Measurements from ENCODE around the gene CARD19. TPM values are rescaled to one million over a fixed set of nuclear protein-coding genes. Genes with fewer than 3 reads are reported as not detected.
A peak's percentile ranks its signal among the peaks of the same experiment; 100 is the strongest.

The CARD19 gene
- total and polyA plus RNA-seq, 9 of the 15 experiments (the other 6 are each of a cell fraction or from before 2014, with no cell fraction given): 0.90 to 34.9 (median 14.6) TPM

DNA sequence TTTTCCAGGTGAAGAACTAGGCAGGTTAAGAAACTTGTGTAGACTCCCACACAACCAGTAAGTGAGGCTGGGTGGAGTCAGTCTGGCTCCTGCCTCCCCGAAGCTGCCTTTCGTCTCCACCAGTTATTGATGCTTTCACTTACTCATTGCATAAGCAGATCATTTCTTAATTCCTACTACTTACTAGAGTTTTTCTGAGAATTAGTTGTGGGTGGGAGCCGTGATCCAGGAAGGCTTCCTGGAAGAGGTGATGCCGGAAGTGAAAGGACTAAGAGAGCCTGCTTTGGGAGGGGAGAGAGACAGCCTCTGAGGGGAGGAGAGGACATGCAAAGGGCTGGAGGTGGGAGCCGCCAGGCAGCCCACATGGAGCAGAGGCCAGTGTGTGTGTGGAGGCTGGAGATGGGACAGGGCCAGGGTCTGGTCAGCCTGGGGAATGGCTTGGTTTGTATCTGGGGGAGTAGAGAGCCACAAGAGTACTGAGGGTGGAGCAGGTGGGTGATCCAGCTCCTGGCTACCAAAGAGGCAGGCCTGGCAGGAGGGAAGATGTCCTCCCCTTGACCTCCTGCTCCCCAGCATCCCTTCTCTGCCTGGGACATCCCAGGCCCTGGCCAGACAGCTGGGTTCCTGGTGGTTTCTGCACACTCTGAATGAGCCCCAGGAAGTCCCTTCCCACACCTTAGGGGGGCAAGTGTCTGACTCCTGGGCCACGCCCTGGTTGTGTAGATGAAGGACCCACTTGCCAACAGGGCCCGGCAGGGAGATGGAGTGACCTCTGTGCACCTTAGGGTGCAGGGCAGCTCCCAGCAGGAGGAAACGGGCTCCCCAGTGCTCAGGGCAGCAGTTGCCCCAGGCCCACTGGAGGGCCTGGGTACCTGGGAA, 12.2 kb upstream of the CARD19 start:
- ChIA-PET CTCF (ENCODE audit: low intra/inter-chr PET ratio) (no interaction called here), POLR2A (interaction anchor here (4.4 kb wide), 1 partner anchor 12 kb away, joined by 17 read pairs; the partner anchor contains the start of gene CARD19)
- in situ Hi-C loops (cut with MboI): no loop called here
- Histone ChIP-seq H3K9ac (ENCODE audit: insufficient read depth in 1 of 2, low read depth in 2 of 2, low read length in 2 of 2) (peak overlapping the region in 1 of 2 experiments; percentile 67; a peak in 1 of 4 replicates), H3K9me1 (ENCODE audit: control insufficient read depth, insufficient read depth, low read length) (no peaks in the 10 kb centered on the region), H3K4me2 (ENCODE audit: insufficient read depth, low read length) (no peak overlapping the region), H3K9me3 (replicated peaks; ENCODE audit: control insufficient read depth, insufficient read depth, low read depth, low read length) (no peaks in the 10 kb centered on the region), H3K27ac (ENCODE audit: extremely low read depth, low read depth, low read length) (no peak overlapping the region), H3K4me1 (replicated peaks in 1 of 2; ENCODE audit: control insufficient read depth in 2 of 2, insufficient read depth in 2 of 2, low read length in 2 of 2) (peaks cover 4 to 12% of the 10 kb centered on the region in 2 experiments; a peak in 4 of 5 replicates), H3K79me2 (ENCODE audit: control insufficient read depth, insufficient read depth, low read length) (no peaks in the 10 kb centered on the region), H3K4me3 (no peak overlapping the region), H2AFZ (ENCODE audit: low read depth, low read length) (no peak overlapping the region), H3K27me3 (ENCODE audit: control insufficient read depth in 2 of 2, insufficient read depth in 2 of 2, low read length in 2 of 2) (no peaks in the 10 kb centered on the region), H4K20me1 (replicated peaks; ENCODE audit: control insufficient read depth, insufficient read depth, low read length) (no peaks in the 10 kb centered on the region), H3K36me3 (ENCODE audit: control insufficient read depth, insufficient read depth, low read length) (peaks cover 7% of the 10 kb centered on the region; the same call in 2 of the 3 replicates)
- intact Hi-C loops (cut with micrococcal nuclease): no loop called here
- FAIRE-seq (no peak), ATAC-seq (no peak), DNase-seq (ENCODE audit: extremely low read depth in 1 of 4, low spot score in 3 of 4) (no peak)
- BruUV-seq (replicated peaks): no TSS peak
- TF ChIP-seq RAD51 (IDR thresholded peaks at IDR 0.05; ENCODE audit: borderline replicate concordance, low read depth) (no peak), ZNF174 (CRISPR knock-in tag; IDR thresholded peaks at IDR 0.05) (no peak), HNRNPUL1 (IDR thresholded peaks at IDR 0.05; ENCODE audit: low read length) (no peak), ZNF41 (CRISPR knock-in tag; conservative IDR thresholded peaks at IDR 0.05) (no peak), SMARCA5 (IDR thresholded peaks at IDR 0.05) (peak; percentile 39; the same call in 1 of the 2 replicates), BCOR (IDR thresholded peaks at IDR 0.05) (peak; percentile 73), ZNF12 (CRISPR knock-in tag; IDR thresholded peaks at IDR 0.05) (no peak), ZNF140 (CRISPR knock-in tag; IDR thresholded peaks at IDR 0.05) (no peak), ZFP36 (IDR thresholded peaks at IDR 0.05; ENCODE audit: low read depth, low read length, partially characterized antibody) (peak; percentile 94), KDM1A (IDR thresholded peaks at IDR 0.05) (peak in 1 of 2 experiments; percentile 44; a peak in 1 of 4 replicates), POLR2B (IDR thresholded peaks at IDR 0.05; ENCODE audit: low read depth, partially characterized antibody) (no peak), HNRNPLL (IDR thresholded peaks at IDR 0.05; ENCODE audit: low read depth, low read length, poor library complexity, severe bottlenecking) (no peak), GTF2A2 (tag; IDR thresholded peaks at IDR 0.05) (no peak)
- TF ChIP-seq, protein P1, sequence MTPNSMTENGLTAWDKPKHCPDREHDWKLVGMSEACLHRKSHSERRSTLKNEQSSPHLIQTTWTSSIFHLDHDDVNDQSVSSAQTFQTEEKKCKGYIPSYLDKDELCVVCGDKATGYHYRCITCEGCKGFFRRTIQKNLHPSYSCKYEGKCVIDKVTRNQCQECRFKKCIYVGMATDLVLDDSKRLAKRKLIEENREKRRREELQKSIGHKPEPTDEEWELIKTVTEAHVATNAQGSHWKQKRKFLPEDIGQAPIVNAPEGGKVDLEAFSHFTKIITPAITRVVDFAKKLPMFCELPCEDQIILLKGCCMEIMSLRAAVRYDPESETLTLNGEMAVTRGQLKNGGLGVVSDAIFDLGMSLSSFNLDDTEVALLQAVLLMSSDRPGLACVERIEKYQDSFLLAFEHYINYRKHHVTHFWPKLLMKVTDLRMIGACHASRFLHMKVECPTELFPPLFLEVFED (CRISPR knock-in tag; conservative IDR thresholded peaks at IDR 0.05): no peak
- WGBS (ENCODE audit: insufficient coverage, low coverage, missing lambda C conversion rate): 61% methylated on average over 8 of the region's 8 CpGs

All from K562 (cell line).